GM10266 (cell line): Measurements from ENCODE around the gene PP2D1.

Experiments
- DNase-seq: peaks from one replicate; pipeline ENCODE4 v3.0.0; 2012; ENCODE audit errors: extremely low spot score
- CTCF ChIP-seq: IDR thresholded peaks from 2 replicates; pipeline ENCODE4 v1.5.1; 2012; ENCODE audit warnings: mild to moderate bottlenecking, low read depth; ENCODE audit not compliant: control insufficient read depth, insufficient read depth; ENCODE audit errors: missing control alignments

The PP2D1 gene

GRCh38 chr3:19937459-19938294 is 74.4 kb downstream of the PP2D1 start:
- TF ChIP-seq CTCF: no peak
- DNase-seq: no peak
